ENCODE measurements around the gene S100A14. TPM values are rescaled to one million over a fixed set of nuclear protein-coding genes. Genes with fewer than 3 reads are reported as not detected.
"Not testable (repeated sequence)": the region's sequence is repeated elsewhere in the genome, so short reads cannot be mapped to it uniquely, and the experiment has no call there.

S100A14 gene
- total RNA-seq, 1 donor from 2014 or later, result not detected

GRCh38 chr1:153599847-153600246 is 16.3 kb downstream of the S100A14 start:
- TF ChIP-seq CTCF (IDR thresholded peaks at IDR 0.05), result no peak
- no peak for DNase-seq (ENCODE audit: extremely low spot score, unreplicated experiment)
- Mint-ChIP-seq H3K4me3 (ENCODE audit: unreplicated experiment) (no peak overlapping the region), H3K4me1 (ENCODE audit: unreplicated experiment) (peaks cover 16% of the 10 kb centered on the region), H3K27me3 (ENCODE audit: unreplicated experiment) (no peaks in the 10 kb centered on the region), H3K36me3 (ENCODE audit: unreplicated experiment) (no peaks in the 10 kb centered on the region), H3K27ac (ENCODE audit: unreplicated experiment) (no peak overlapping the region), H3K9me3 (ENCODE audit: unreplicated experiment) (no peaks in the 10 kb centered on the region)

GRCh38 chr1:153598309-153599172 is 17.6 kb downstream of the S100A14 start:
- H3K27ac Mint-ChIP-seq (ENCODE audit: unreplicated experiment), result peak overlapping the region; percentile 69
- no peak for DNase-seq (ENCODE audit: extremely low spot score, unreplicated experiment)
- no peaks in the 10 kb centered on the region for H3K27me3 Mint-ChIP-seq (ENCODE audit: unreplicated experiment)
- H3K4me1 Mint-ChIP-seq (ENCODE audit: unreplicated experiment), result peaks cover 16% of the 10 kb centered on the region
- H3K9me3 Mint-ChIP-seq (ENCODE audit: unreplicated experiment), result no peaks in the 10 kb centered on the region
- H3K4me3 Mint-ChIP-seq (ENCODE audit: unreplicated experiment), result no peak overlapping the region
- TF ChIP-seq CTCF (IDR thresholded peaks at IDR 0.05), result no peak
- no peaks in the 10 kb centered on the region for H3K36me3 Mint-ChIP-seq (ENCODE audit: unreplicated experiment)

GRCh38 chr1:153597206-153597605 is 18.9 kb downstream of the S100A14 start:
- H3K36me3 Mint-ChIP-seq (ENCODE audit: unreplicated experiment), result no peaks in the 10 kb centered on the region
- TF ChIP-seq CTCF (IDR thresholded peaks at IDR 0.05), result no peak
- no peak for DNase-seq (ENCODE audit: extremely low spot score, unreplicated experiment)
- peaks cover 18% of the 10 kb centered on the region for H3K4me1 Mint-ChIP-seq (ENCODE audit: unreplicated experiment)
- no peak overlapping the region for H3K27ac Mint-ChIP-seq (ENCODE audit: unreplicated experiment)
- no peaks in the 10 kb centered on the region for H3K9me3 Mint-ChIP-seq (ENCODE audit: unreplicated experiment)
- no peak overlapping the region for H3K4me3 Mint-ChIP-seq (ENCODE audit: unreplicated experiment)
- no peaks in the 10 kb centered on the region for H3K27me3 Mint-ChIP-seq (ENCODE audit: unreplicated experiment)

GRCh38 chr1:153592748-153593147 is 23.4 kb downstream of the S100A14 start:
- no peak overlapping the region for H3K4me3 Mint-ChIP-seq (ENCODE audit: unreplicated experiment)
- H3K4me1 Mint-ChIP-seq (ENCODE audit: unreplicated experiment), result peaks cover 5% of the 10 kb centered on the region
- H3K9me3 Mint-ChIP-seq (ENCODE audit: unreplicated experiment), result no peaks in the 10 kb centered on the region
- H3K36me3 Mint-ChIP-seq (ENCODE audit: unreplicated experiment), result no peaks in the 10 kb centered on the region
- H3K27me3 Mint-ChIP-seq (ENCODE audit: unreplicated experiment), result no peaks in the 10 kb centered on the region
- no peak overlapping the region for H3K27ac Mint-ChIP-seq (ENCODE audit: unreplicated experiment)
- no peak for DNase-seq (ENCODE audit: extremely low spot score, unreplicated experiment)
- no peak for TF ChIP-seq CTCF (IDR thresholded peaks at IDR 0.05)

GRCh38 chr1:153588482-153588881 is 27.6 kb downstream of the S100A14 start:
- no peak for TF ChIP-seq CTCF (IDR thresholded peaks at IDR 0.05)
- Mint-ChIP-seq H3K4me1 (ENCODE audit: unreplicated experiment) (peaks cover 18% of the 10 kb centered on the region), H3K4me3 (ENCODE audit: unreplicated experiment) (no peak overlapping the region), H3K27ac (ENCODE audit: unreplicated experiment) (no peak overlapping the region), H3K9me3 (ENCODE audit: unreplicated experiment) (no peaks in the 10 kb centered on the region), H3K27me3 (ENCODE audit: unreplicated experiment) (no peaks in the 10 kb centered on the region), H3K36me3 (ENCODE audit: unreplicated experiment) (no peaks in the 10 kb centered on the region)
- DNase-seq (ENCODE audit: extremely low spot score, unreplicated experiment), result no peak

- H3K9me3 Mint-ChIP-seq (ENCODE audit: unreplicated experiment); H3K27ac Mint-ChIP-seq (ENCODE audit: unreplicated experiment): not testable (repeated sequence)
Observed at GRCh38 chr1:153588033-153588432, 28.1 kb downstream of the S100A14 start.

More at GRCh38 chr1:153588033-153588432, 28.1 kb downstream of the S100A14 start:
- not testable (repeated sequence) for H3K27me3 Mint-ChIP-seq (ENCODE audit: unreplicated experiment); H3K36me3 Mint-ChIP-seq (ENCODE audit: unreplicated experiment); H3K4me3 Mint-ChIP-seq (ENCODE audit: unreplicated experiment); DNase-seq (ENCODE audit: extremely low spot score, unreplicated experiment)
- peaks cover 18% of the 10 kb centered on the region for H3K4me1 Mint-ChIP-seq (ENCODE audit: unreplicated experiment)

All from osteocyte (in vitro differentiated cells).